HG03469 (cell line): ENCODE data around the gene SMIM45.

Experiments used
- ATAC-seq: cut with Tn5 transposase; IDR thresholded peaks from one replicate; pipeline ENCODE4 v1.9.1; 2021; ENCODE audit warnings: mild to moderate bottlenecking, moderate library complexity, moderate number of reproducible peaks; ENCODE audit not compliant: unreplicated experiment

SMIM45 gene

DNA sequence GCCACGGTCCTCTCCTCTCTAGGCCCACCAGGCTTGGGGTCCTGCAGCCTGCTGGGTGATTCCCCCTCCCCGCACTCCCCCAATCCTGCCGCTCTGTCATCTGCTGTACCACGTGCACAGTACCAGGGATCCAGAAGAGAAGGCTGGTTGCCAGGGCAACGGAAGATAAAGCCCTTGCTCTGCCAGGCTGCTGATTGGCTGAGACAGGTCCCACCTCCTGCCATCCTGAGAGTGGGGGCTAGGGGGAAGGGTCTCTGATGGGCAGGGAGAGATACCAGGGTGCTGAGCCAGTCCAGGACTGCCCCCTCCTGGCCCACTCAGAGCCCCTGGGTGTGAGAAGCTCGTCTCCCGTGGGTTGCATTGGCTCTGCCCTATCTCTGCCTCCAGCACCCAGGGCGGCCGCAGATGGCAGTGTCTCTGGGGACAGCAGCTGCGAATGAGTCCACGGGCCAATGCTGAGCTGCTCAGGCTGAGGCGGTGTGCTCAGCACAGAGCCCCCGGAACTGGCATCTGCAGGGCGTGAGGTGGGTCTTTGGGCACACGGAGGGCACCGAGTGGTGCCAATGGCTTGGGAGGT lies at the start of gene SMIM45:
Gene SMIM45 (plus strand): TSS at position 253 of the 577 bp plus-strand sequence.
- no peak for ATAC-seq

DNA sequence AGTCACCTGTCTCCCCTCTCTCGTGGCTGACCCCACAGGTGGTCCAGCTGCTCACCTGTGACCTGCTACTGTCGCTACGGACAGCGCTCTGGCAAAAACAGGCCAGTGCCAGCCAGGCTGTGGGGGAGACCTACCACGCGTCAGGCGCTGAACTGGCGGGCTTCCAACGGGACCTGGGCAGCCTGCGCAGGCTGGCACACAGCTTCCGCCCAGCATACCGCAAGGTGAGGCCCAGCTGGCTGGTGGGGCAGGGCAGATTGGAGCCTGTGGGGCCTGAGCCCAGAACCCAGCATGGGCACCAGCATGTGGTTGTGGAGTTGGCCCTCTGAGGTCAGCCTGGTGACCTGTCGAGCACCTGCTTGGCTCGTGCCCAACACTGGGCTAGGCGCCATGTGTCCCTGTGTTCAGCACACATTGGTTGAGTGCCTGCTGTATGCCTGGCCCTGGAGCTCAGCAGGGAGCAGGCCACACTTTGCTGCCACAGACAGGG lies 49.0 kb upstream of the SMIM45 start:
- ATAC-seq = no peak

GRCh38 chr22:41904450-41905410 lies 47.2 kb upstream of the SMIM45 start:
- ATAC-seq = no peak

- ATAC-seq = no peak
These were observed 46.3 kb upstream of the SMIM45 start for GRCh38 chr22:41905411-41906202.

- no peak for ATAC-seq
These were observed 45.1 kb upstream of the SMIM45 start for GRCh38 chr22:41906822-41907221.

DNA sequence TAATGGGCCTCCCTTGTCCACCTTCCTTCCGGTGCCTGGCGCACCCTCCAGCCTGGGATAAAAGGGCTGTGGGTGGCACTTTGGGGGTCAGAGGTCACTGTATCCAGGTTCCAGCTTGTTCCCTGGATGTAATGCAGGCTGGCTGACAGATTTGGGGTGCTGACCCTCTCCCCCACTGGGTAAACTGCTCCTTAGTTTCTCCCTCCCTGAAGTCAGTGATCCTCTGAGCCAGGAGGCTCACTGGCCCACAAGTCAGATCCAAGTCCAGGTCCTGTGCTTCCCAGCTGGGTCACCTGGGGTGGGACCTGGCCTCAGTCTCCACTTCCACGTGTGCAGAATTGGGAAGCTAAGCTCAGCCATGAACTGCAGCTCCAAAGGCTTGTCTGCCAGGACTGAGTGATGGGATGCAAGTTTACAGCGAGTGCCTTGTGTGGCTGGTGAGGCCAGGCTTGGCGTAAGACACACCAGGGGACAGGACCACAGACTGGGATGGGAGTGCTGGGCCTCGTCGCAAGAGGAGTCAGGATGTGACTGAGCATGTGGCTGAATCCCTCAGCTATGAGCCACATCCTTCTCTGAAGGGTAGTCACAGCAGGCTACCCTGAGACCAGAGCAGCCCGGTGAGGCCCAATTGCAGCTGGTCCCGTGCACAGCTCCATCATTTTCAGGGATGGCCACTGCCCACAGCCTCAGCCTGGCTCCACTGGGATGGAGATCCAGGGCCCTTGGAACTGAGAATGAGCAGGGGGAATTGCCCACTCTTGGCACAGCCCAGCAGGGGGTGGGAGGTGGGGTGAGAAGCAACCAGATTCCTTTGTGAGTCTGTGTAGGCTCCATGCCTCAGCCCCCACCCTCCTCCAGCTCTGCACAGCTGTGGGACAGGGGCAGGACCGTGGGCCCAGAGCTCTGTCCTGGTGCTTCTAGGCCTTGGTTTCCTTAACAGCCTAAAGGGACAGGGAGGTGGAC lies 44.2 kb upstream of the SMIM45 start:
- ATAC-seq = no peak

GRCh38 chr22:41908411-41909309 lies 43.3 kb upstream of the SMIM45 start:
- no peak for ATAC-seq

GRCh38 chr22:41909310-41910049 lies 42.5 kb upstream of the SMIM45 start:
- ATAC-seq = no peak

DNA sequence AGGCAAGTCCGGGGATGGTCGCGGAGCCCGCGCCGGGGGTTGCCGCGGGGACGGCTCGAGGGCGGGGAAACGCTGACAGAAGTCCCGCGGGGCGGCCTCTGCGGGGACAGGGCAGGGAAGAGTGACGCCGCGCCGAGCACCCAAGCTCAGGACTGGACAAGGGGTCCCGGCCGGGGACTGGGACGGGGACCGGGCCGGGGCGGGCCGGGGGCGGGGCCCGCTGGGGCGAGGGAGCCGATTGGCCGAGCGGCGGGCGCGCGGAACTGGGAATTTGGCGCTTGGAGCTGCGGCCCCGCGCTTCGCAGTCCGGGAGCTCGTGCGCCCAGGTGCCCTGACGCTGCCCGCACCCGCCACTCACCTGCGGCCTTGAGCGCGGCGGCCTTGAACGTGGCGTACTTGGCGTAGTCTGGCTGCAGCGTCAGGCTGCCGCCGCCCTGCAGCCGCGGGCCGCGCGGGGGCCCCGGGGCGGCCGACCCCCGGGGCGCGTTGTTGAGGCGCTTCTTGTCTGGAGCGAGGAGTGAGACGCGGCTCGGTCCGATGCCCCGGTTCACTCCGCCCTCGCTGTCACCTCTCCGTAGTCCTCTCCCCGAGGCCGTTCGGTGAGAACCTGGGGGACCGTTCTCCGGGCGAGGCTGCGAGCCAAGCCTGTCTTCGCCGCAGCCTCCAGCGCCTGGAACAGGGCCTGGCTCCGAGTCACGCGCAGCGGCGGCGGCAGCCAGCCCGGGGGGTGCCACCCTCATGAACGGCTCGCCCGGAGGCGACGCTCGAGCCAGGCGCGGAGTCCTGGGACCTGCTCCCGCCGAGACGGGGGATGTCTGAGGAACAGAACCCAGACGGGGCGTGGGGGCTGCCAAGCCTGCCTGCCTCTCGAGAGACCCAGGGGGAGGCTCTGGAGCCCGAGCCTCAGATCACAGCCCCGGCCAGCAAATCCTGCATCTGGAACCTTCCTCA lies 41.6 kb upstream of the SMIM45 start:
- ATAC-seq = no peak

DNA sequence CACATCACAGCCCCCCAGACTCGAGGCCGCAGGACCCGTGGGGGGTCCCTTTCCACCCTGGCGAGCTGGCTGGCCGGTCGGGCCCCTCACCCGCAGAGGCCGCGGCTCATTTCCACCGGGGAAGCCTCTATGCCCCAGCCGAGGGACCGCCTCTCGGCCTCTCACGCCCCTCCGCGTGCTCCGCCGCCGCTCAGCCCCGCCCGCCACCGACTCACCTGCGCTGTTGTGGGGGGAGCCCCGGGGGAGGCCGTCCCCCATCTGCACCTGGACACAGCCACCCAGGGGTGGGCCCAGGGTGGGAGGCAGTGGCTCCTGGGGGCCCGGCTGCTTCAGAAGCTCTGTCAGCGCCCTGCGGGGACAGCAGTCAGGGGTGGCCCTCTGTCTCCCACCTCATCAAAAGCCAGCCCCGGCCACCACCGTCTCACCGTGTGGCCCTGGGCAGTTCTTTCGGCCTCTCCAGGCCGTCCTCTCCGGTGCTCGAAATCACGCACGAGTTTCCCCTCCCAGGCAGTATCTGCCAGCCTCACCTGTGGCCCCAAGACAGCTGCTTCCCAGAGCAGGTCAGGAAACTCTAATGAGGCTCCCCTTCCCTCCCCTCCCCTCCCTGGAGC lies 40.8 kb upstream of the SMIM45 start:
- no peak for ATAC-seq

DNA sequence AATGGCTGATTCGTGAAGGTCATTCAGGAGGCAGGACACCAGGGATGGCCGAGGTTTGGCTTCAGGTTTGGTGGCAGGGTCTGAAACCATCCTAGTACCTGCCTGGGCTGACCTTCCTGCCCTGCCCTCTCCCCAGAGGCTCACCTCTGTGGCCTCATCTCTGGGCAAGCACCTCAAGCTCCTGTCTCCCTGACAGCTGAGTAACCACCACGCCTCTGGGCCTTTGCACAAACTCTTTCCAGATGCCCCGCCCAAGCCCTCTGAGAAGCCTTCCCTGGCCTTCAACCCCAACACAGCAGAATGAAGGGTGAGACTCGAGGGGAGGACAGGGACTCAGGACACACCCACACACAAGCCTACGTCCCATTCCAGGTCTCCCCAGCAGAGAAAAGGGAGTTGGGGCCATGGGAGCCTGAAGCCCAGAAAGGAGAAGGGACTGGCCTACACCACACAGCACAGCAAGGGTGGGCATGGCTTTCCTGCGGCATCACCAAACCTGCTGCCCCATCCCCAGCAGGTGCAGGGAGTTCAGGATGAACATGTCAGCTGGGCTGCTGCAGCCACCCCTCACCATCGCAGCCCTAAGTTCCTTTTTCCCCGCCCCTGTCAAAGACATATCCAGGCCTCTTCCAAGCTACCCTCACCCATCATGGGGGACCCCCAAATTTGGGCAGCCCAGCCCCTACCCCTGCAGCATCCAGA lies 39.5 kb upstream of the SMIM45 start:
- no peak for ATAC-seq

DNA sequence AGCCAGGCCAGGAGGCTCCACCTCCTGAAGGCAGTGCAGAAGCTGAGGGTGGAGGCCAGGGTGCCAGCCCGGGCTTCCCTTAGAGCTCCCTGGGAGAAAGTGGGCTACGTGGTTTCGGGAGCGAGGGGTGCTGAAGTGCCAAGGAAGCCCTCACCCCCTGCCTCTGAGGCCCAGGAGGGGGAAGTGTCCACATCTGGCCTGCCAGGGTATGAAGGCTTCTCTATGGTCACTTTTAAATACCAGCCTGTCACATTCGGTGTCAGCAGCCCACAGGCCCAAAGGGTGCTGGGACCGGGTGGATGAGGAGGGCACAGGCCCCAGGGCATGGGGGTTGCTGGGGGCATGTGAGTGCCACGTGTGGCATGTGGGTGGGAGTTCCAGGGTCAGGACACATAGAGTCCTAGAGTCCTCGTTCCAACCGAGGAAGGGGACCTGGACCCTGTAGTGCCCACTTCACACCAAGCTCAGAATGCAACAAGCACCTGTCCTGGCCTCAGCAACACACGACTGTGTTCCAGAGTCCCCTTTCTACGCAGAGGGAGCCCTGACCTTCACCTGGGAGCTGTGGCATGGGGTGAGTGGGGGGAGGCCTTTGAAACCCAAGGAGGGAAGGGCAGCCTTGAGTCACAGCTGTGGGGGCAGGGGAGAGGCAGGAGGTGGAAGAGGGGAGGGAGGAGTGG lies 38.8 kb upstream of the SMIM45 start:
- no peak for ATAC-seq

- ATAC-seq = no peak
These were observed 38.0 kb upstream of the SMIM45 start for GRCh38 chr22:41913842-41914534.

- no peak for ATAC-seq
These were observed 37.3 kb upstream of the SMIM45 start for GRCh38 chr22:41914611-41915034.
